H1 (cell line): ENCODE measurements around the gene ATOH1. TPM values are rescaled to one million over a fixed set of nuclear protein-coding genes. Genes with fewer than 3 reads are reported as not detected.

Experiments
- BRCA1 ChIP-seq: IDR thresholded peaks from 2 replicates; pipeline ENCODE4 v1.6.1; 2012; ENCODE audit warnings: low read depth, low read length, improper control_type of control experiment
- CBX8 ChIP-seq: fragments of 300-800, 300-1000 bp; sonication (generic); IDR thresholded peaks from 2 replicates; pipeline ENCODE4 v1.7.1; 2016; ENCODE audit warnings: low read depth, low read length, borderline replicate concordance
- CEBPB ChIP-seq: IDR thresholded peaks from 2 replicates; pipeline ENCODE4 v1.6.1; 2012; ENCODE audit warnings: low read depth, low read length
- HDAC2 ChIP-seq, 2 experiments: fragments of 300-600 bp in 1 of 2; sonication (generic) in 1 of 2; IDR thresholded peaks; 2 replicates each; pipeline ENCODE4 v1.6.1; 2011 to 2012; ENCODE audit warnings: low read depth in 2 of 2, low read length in 2 of 2, mild to moderate bottlenecking in 2 of 2, moderate library complexity in 2 of 2, borderline replicate concordance in 1 of 2, inconsistent platforms in 1 of 2
- KDM5A ChIP-seq: fragments of 200-600 bp; IDR thresholded peaks from 2 replicates; pipeline ENCODE4 v1.7.1; 2012; ENCODE audit warnings: mild to moderate bottlenecking, low read length, inconsistent platforms, mixed read lengths
- MAFK ChIP-seq: IDR thresholded peaks from 2 replicates; pipeline ENCODE4 v1.6.1; 2012; ENCODE audit warnings: low read depth, mild to moderate bottlenecking, improper control_type of control experiment, low read length
- NRF1 ChIP-seq: IDR thresholded peaks from 2 replicates; pipeline ENCODE4 v1.6.1; 2011; ENCODE audit warnings: mild to moderate bottlenecking, low read depth, low read length, improper control_type of control experiment
- RXRA ChIP-seq: IDR thresholded peaks from 2 replicates; pipeline ENCODE4 v1.6.1; 2011; ENCODE audit warnings: low read depth, mild to moderate bottlenecking, low read length, moderate library complexity; ENCODE audit not compliant: insufficient read depth
- SAP30 ChIP-seq: fragments of 300-600 bp; sonication (generic); IDR thresholded peaks from 2 replicates; pipeline ENCODE4 v1.7.1; 2012; ENCODE audit warnings: low read length, moderate library complexity, mild to moderate bottlenecking, inconsistent platforms; ENCODE audit not compliant: insufficient read depth, insufficient replicate concordance
- polyA plus RNA-seq, 7 experiments: library from polyadenylated mRNA; depleted of rRNA in 3 of 7; stranded (reverse) in 5 of 7; unstranded in 2 of 7; fragments of >200 nt in 5 of 7; fragments of 200-250 nt in 2 of 7; gene quantifications; 1 replicate in 5 of 7; 2 replicates in 1 of 7; 4 replicates in 1 of 7; pipeline versions ENCODE4 v1.2.1 to v1.2.3, GENCODE V29; 2011 to 2013; ENCODE audit warnings: missing spikeins in 2 of 7, mixed read lengths in 2 of 7
- total RNA-seq: library from RNA; stranded (reverse); fragmentation: NEBNext Ultra II Directional; extraction: Animal tissue kit (Norgen Biotek cat#: 25700); gene quantifications from 2 replicates; pipeline ENCODE4 v1.2.1, GENCODE V29; 2021
- TF ChIP-seq, protein P1 (sequence below): fragments of 300-600 bp; sonication (generic); IDR thresholded peaks from 2 replicates; pipeline ENCODE4 v1.7.1; 2012; ENCODE audit warnings: low read length, moderate library complexity, mild to moderate bottlenecking, inconsistent platforms; ENCODE audit not compliant: insufficient replicate concordance

ATOH1 gene
- total and polyA plus RNA-seq, 2 of the 8 experiments (the other 6 are each of a cell fraction or from before 2014, with no cell fraction given): 0.12 to 0.76 TPM

DNA sequence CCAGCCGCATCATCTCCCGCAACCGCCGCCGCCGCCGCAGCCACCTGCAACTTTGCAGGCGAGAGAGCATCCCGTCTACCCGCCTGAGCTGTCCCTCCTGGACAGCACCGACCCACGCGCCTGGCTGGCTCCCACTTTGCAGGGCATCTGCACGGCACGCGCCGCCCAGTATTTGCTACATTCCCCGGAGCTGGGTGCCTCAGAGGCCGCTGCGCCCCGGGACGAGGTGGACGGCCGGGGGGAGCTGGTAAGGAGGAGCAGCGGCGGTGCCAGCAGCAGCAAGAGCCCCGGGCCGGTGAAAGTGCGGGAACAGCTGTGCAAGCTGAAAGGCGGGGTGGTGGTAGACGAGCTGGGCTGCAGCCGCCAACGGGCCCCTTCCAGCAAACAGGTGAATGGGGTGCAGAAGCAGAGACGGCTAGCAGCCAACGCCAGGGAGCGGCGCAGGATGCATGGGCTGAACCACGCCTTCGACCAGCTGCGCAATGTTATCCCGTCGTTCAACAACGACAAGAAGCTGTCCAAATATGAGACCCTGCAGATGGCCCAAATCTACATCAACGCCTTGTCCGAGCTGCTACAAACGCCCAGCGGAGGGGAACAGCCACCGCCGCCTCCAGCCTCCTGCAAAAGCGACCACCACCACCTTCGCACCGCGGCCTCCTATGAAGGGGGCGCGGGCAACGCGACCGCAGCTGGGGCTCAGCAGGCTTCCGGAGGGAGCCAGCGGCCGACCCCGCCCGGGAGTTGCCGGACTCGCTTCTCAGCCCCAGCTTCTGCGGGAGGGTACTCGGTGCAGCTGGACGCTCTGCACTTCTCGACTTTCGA is 654 bp downstream of the ATOH1 start (continued):
- TF ChIP-seq, protein P1, sequence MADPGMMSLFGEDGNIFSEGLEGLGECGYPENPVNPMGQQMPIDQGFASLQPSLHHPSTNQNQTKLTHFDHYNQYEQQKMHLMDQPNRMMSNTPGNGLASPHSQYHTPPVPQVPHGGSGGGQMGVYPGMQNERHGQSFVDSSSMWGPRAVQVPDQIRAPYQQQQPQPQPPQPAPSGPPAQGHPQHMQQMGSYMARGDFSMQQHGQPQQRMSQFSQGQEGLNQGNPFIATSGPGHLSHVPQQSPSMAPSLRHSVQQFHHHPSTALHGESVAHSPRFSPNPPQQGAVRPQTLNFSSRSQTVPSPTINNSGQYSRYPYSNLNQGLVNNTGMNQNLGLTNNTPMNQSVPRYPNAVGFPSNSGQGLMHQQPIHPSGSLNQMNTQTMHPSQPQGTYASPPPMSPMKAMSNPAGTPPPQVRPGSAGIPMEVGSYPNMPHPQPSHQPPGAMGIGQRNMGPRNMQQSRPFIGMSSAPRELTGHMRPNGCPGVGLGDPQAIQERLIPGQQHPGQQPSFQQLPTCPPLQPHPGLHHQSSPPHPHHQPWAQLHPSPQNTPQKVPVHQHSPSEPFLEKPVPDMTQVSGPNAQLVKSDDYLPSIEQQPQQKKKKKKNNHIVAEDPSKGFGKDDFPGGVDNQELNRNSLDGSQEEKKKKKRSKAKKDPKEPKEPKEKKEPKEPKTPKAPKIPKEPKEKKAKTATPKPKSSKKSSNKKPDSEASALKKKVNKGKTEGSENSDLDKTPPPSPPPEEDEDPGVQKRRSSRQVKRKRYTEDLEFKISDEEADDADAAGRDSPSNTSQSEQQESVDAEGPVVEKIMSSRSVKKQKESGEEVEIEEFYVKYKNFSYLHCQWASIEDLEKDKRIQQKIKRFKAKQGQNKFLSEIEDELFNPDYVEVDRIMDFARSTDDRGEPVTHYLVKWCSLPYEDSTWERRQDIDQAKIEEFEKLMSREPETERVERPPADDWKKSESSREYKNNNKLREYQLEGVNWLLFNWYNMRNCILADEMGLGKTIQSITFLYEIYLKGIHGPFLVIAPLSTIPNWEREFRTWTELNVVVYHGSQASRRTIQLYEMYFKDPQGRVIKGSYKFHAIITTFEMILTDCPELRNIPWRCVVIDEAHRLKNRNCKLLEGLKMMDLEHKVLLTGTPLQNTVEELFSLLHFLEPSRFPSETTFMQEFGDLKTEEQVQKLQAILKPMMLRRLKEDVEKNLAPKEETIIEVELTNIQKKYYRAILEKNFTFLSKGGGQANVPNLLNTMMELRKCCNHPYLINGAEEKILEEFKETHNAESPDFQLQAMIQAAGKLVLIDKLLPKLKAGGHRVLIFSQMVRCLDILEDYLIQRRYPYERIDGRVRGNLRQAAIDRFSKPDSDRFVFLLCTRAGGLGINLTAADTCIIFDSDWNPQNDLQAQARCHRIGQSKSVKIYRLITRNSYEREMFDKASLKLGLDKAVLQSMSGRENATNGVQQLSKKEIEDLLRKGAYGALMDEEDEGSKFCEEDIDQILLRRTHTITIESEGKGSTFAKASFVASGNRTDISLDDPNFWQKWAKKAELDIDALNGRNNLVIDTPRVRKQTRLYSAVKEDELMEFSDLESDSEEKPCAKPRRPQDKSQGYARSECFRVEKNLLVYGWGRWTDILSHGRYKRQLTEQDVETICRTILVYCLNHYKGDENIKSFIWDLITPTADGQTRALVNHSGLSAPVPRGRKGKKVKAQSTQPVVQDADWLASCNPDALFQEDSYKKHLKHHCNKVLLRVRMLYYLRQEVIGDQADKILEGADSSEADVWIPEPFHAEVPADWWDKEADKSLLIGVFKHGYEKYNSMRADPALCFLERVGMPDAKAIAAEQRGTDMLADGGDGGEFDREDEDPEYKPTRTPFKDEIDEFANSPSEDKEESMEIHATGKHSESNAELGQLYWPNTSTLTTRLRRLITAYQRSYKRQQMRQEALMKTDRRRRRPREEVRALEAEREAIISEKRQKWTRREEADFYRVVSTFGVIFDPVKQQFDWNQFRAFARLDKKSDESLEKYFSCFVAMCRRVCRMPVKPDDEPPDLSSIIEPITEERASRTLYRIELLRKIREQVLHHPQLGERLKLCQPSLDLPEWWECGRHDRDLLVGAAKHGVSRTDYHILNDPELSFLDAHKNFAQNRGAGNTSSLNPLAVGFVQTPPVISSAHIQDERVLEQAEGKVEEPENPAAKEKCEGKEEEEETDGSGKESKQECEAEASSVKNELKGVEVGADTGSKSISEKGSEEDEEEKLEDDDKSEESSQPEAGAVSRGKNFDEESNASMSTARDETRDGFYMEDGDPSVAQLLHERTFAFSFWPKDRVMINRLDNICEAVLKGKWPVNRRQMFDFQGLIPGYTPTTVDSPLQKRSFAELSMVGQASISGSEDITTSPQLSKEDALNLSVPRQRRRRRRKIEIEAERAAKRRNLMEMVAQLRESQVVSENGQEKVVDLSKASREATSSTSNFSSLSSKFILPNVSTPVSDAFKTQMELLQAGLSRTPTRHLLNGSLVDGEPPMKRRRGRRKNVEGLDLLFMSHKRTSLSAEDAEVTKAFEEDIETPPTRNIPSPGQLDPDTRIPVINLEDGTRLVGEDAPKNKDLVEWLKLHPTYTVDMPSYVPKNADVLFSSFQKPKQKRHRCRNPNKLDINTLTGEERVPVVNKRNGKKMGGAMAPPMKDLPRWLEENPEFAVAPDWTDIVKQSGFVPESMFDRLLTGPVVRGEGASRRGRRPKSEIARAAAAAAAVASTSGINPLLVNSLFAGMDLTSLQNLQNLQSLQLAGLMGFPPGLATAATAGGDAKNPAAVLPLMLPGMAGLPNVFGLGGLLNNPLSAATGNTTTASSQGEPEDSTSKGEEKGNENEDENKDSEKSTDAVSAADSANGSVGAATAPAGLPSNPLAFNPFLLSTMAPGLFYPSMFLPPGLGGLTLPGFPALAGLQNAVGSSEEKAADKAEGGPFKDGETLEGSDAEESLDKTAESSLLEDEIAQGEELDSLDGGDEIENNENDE: no peak
- no peak for TF ChIP-seq CBX8
- TF ChIP-seq BRCA1: no peak
- TF ChIP-seq NRF1: no peak
- no peak for TF ChIP-seq CEBPB
- peak in 1 of 2 experiments; percentile 31; a peak in 1 of 4 replicates for TF ChIP-seq HDAC2 (IDR thresholded peaks at IDR 0.05; ENCODE audit: borderline replicate concordance in 1 of 2, low read depth in 2 of 2, low read length in 2 of 2)
- TF ChIP-seq SAP30: peak; percentile 4
- TF ChIP-seq RXRA: no peak
- no peak for TF ChIP-seq KDM5A
- no peak for TF ChIP-seq MAFK
